HepG2 (cell line): Measurements from ENCODE around the gene SLC7A6OS. TPM values are rescaled to one million over a fixed set of nuclear protein-coding genes. Genes with fewer than 3 reads are reported as not detected.

Experiments used
- ATAC-seq: fragments of 200-7000 bp; cut with Tn5 transposase; 3 replicates; pipeline ENCODE4 v1.9.1; 2020; ENCODE audit warnings: mild to moderate bottlenecking, moderate library complexity
- BruUV-seq: library from RNA; stranded (reverse); fragments of 400-500 nt; replicated peaks from 2 replicates; lab custom pipeline; 2021; lab: Mats Ljungman, UMichigan
- CTCF ChIA-PET: fragments of 300-600 bp; formaldehyde crosslinking; extraction: SDS; loops from one replicate; lab custom pipeline; 2021; ENCODE audit warnings: low total read pairs, inconsistent platforms, low intra/inter-chr PET ratio; lab: Yijun Ruan, JAX
- POLR2A ChIA-PET: fragments of 350-600 bp; sonication (Branson Sonifier 250); formaldehyde crosslinking; loops from one replicate; lab custom pipeline; 2020; ENCODE audit warnings: antibody characterized with exemption, inconsistent platforms; lab: Yijun Ruan, JAX
- DNase-seq: peaks from one replicate; pipeline ENCODE4 v3.0.0-alpha.2; 2015; ENCODE audit warnings: low spot score
- FAIRE-seq: peaks from 3 replicates; lab custom pipeline; 2011; peaks lifted over from hg19 to GRCh38; lab: Jason Lieb, UNC
- H2AFZ ChIP-seq: one replicate; pipeline ENCODE4 v1.6.1; 2011; ENCODE audit warnings: low read length, inconsistent platforms
- H3K27ac ChIP-seq: fragments of 300-600 bp; 3 replicates; pipeline ENCODE4 v1.8.0; 2011; ENCODE audit warnings: mixed run types, mild to moderate bottlenecking, mixed read lengths, low read length, inconsistent platforms; ENCODE audit not compliant: insufficient read depth; ENCODE audit errors: extremely low read length
- H3K27me3 ChIP-seq, 2 experiments: fragments of 200-600 bp in 1 of 2; 2 replicates in 1 of 2; 3 replicates in 1 of 2; pipeline versions ENCODE4 v1.6.0 to v1.8.0; 2011; ENCODE audit warnings: low read length in 2 of 2, mild to moderate bottlenecking in 2 of 2, moderate library complexity in 2 of 2, inconsistent platforms in 1 of 2; ENCODE audit not compliant: insufficient read depth in 2 of 2, control insufficient read depth in 1 of 2
- H3K36me3 ChIP-seq, 2 experiments: fragments of 200-600 bp in 1 of 2; replicated peaks in 1 of 2; 2 replicates in 1 of 2; 3 replicates in 1 of 2; pipeline versions ENCODE4 v1.5.1 to v1.8.0; 2011; ENCODE audit warnings: low read length in 2 of 2, inconsistent platforms in 1 of 2; ENCODE audit not compliant: insufficient read depth in 2 of 2, control insufficient read depth in 1 of 2
- H3K4me1 ChIP-seq: 2 replicates; pipeline ENCODE4 v1.5.1; 2012; ENCODE audit warnings: low read length, inconsistent platforms; ENCODE audit not compliant: insufficient read depth
- H3K4me2 ChIP-seq: 2 replicates; pipeline ENCODE4 v1.6.0; 2011; ENCODE audit warnings: low read depth, low read length, inconsistent platforms
- H3K4me3 ChIP-seq, 3 experiments: fragments of 200-600 bp in 1 of 3; sonication (generic), shearing (Covaris generic) in 1 of 3; replicated peaks in 1 of 3; 2 replicates each; pipeline ENCODE4 v1.5.1; 2011 to 2016; ENCODE audit warnings: low read length in 3 of 3, inconsistent platforms in 2 of 3, low read depth in 2 of 3, mild to moderate bottlenecking in 2 of 3, control low read depth in 1 of 3, mixed read lengths in 1 of 3; ENCODE audit not compliant: insufficient read depth in 1 of 3
- H3K79me2 ChIP-seq: one replicate; pipeline ENCODE4 v1.6.1; 2011; ENCODE audit warnings: low read length, inconsistent platforms; ENCODE audit not compliant: insufficient read depth
- H3K9ac ChIP-seq: 2 replicates; pipeline ENCODE4 v1.6.0; 2011; ENCODE audit warnings: mild to moderate bottlenecking, low read depth, low read length, inconsistent platforms; ENCODE audit not compliant: insufficient read depth
- H3K9me3 ChIP-seq: 2 replicates; pipeline ENCODE4 v1.5.1; 2012; ENCODE audit warnings: mild to moderate bottlenecking, low read length
- H4K20me1 ChIP-seq: 2 replicates; pipeline ENCODE4 v1.6.0; 2011; ENCODE audit warnings: inconsistent platforms, mild to moderate bottlenecking, low read length, moderate library complexity; ENCODE audit not compliant: insufficient read depth
- ATAD3A ChIP-seq: sonication (generic); formaldehyde crosslinking; IDR thresholded peaks from 2 replicates; pipeline ENCODE4 v1.4.0; 2020; ENCODE audit warnings: missing genetic modification reagents
- HOXA9 ChIP-seq: sonication (generic); formaldehyde crosslinking; IDR thresholded peaks from 2 replicates; pipeline ENCODE4 v1.8.1; 2022; ENCODE audit warnings: missing genetic modification reagents, mild to moderate bottlenecking, moderate library complexity, borderline replicate concordance
- KDM5A ChIP-seq: fragments of 200-600 bp; sonication (generic); IDR thresholded peaks from 2 replicates; pipeline ENCODE4 v1.7.0; 2018; ENCODE audit warnings: antibody characterized with exemption, mild to moderate bottlenecking, low read length, borderline replicate concordance
- MXD3 ChIP-seq: IDR thresholded peaks from 2 replicates; pipeline ENCODE4 v1.6.1; 2016; ENCODE audit warnings: mild to moderate bottlenecking, missing biosample characterization, missing genetic modification reagents
- PRDM10 ChIP-seq: sonication (generic); formaldehyde crosslinking; IDR thresholded peaks from 2 replicates; pipeline ENCODE4 v1.4.0; 2020; ENCODE audit warnings: low read depth, missing genetic modification reagents
- SRSF9 ChIP-seq: fragments of 200-400 bp; formaldehyde crosslinking; IDR thresholded peaks from 2 replicates; pipeline ENCODE4 v1.6.1; 2018; ENCODE audit warnings: borderline replicate concordance, mild to moderate bottlenecking, low read depth, low read length; ENCODE audit not compliant: insufficient read depth, poor library complexity, severe bottlenecking
- THAP9 ChIP-seq: sonication (generic); formaldehyde crosslinking; IDR thresholded peaks from 2 replicates; pipeline ENCODE4; 2020; ENCODE audit warnings: missing genetic modification reagents, mild to moderate bottlenecking, borderline replicate concordance
- ZNF136 ChIP-seq: sonication (generic); formaldehyde crosslinking; IDR thresholded peaks from 2 replicates; pipeline ENCODE4 v1.8.1; 2022; ENCODE audit warnings: low read depth, mild to moderate bottlenecking, moderate library complexity, missing genetic modification reagents
- ZNF292 ChIP-seq: sonication (generic); formaldehyde crosslinking; IDR thresholded peaks from 2 replicates; pipeline ENCODE4 v1.8.1; 2022; ENCODE audit warnings: mild to moderate bottlenecking, low read depth, missing genetic modification reagents, borderline replicate concordance
- ZNF33B ChIP-seq: sonication (generic); formaldehyde crosslinking; IDR thresholded peaks from 2 replicates; pipeline ENCODE4 v1.5.1; 2020; ENCODE audit warnings: mild to moderate bottlenecking, missing genetic modification reagents
- ZNF670 ChIP-seq: sonication (generic); formaldehyde crosslinking; IDR thresholded peaks from 2 replicates; pipeline ENCODE4 v1.8.0; 2022; ENCODE audit warnings: mild to moderate bottlenecking, missing genetic modification reagents, borderline replicate concordance
- ZNF790 ChIP-seq: sonication (generic); formaldehyde crosslinking; IDR thresholded peaks from 2 replicates; pipeline ENCODE4 v1.8.0; 2022; ENCODE audit warnings: missing genetic modification reagents, mild to moderate bottlenecking, borderline replicate concordance
- ZNF850 ChIP-seq: sonication (generic); formaldehyde crosslinking; conservative IDR thresholded peaks from 2 replicates; pipeline ENCODE4 v1.9.0; 2021; ENCODE audit warnings: mild to moderate bottlenecking, missing genetic modification reagents
- WGBS: methylation state at CpG from one replicate; pipeline ENCODE4 v1.1.6; 2017; ENCODE audit warnings: low lambda C conversion rate; 5-methylcytosine and 5-hydroxymethylcytosine counted together
- in situ Hi-C: cut with HindIII; loops from 2 replicates; pipeline ENCODE4 v1.10.0; 2017; ENCODE audit warnings: low pct_unique_long_range_greater_than_20kb; ENCODE audit not compliant: extremely low pct_ligation_motif_present
- intact Hi-C: fragments of 100-400 bp; cut with micrococcal nuclease; formaldehyde crosslinking; loops from one replicate; pipeline ENCODE4 v1.10.0; 2022; ENCODE audit not compliant: unreplicated experiment
- polyA plus RNA-seq, 8 experiments: library from polyadenylated mRNA; depleted of rRNA in 3 of 8; stranded (reverse) in 7 of 8; unstranded in 1 of 8; fragments of >200 nt; fragmentation: Illumina TruSeq in 4 of 8; extraction: Trizol in 4 of 8; gene quantifications; 2 replicates each; pipeline versions ENCODE4 v1.2.1 to v1.2.3, GENCODE V29; 2011 to 2016; ENCODE audit warnings: low read depth in 4 of 8, missing spikeins in 1 of 8, mixed read lengths in 1 of 8; ENCODE audit not compliant: insufficient read depth in 1 of 8
- total RNA-seq, 5 experiments: library from RNA; depleted of rRNA; stranded (reverse); fragments of >200 nt; fragmentation: Illumina TruSeq; extraction: Trizol; gene quantifications; 2 replicates each; pipeline ENCODE4 v1.2.3, GENCODE V29; 2016; ENCODE audit warnings: low read depth in 1 of 5

The SLC7A6OS gene
- total and polyA plus RNA-seq, 2 of the 13 experiments (the other 11 are each of a cell fraction or from before 2014, with no cell fraction given), result 11.2 to 21.5 TPM

- intact Hi-C loops (no loop called here), in situ Hi-C loops (no loop called here)
- Histone ChIP-seq H3K9ac (peak overlapping the region; percentile 73), H3K4me3 (peak overlapping the region in 1 of 3 experiments; percentile 47; a peak in 2 of 6 replicates), H3K4me2 (peak overlapping the region; percentile 67), H3K27ac (peak overlapping the region; percentile 87), H3K79me2 (no peaks in the 10 kb centered on the region), H4K20me1 (no peaks in the 10 kb centered on the region), H3K36me3 (peaks cover 3 to 22% of the 10 kb centered on the region in 2 experiments; a peak in 4 of 5 replicates), H2AFZ (peak overlapping the region; percentile 73), H3K9me3 (no peaks in the 10 kb centered on the region), H3K27me3 (no peaks in the 10 kb centered on the region), H3K4me1 (peaks cover 43% of the 10 kb centered on the region)
- no peak for DNase-seq
- FAIRE-seq, result no peak
- WGBS, result 76% methylated on average over 6 of the region's 6 CpGs
- POLR2A ChIA-PET, result interaction anchor here (0.8 to 3.3 kb wide), 19 partner anchors 11 to 177 kb away, joined by 3 to 92 read pairs (median 5); partner anchors contain the start of genes ESRP2, PLA2G15, PRMT7 and SLC7A6OS
- ATAC-seq, result peak; percentile 8
- CTCF ChIA-PET, result interaction anchor here (2.0 kb wide), 1 partner anchor 71 kb away, joined by 8 read pairs; no protein-coding TSS in a partner anchor
- no TSS peak for BruUV-seq
- TF ChIP-seq PRDM10 (CRISPR knock-in tag) (peak; percentile 6; the same call in 1 of the 2 replicates), ZNF292 (CRISPR knock-in tag) (no peak), HOXA9 (CRISPR knock-in tag) (no peak), THAP9 (no peak; the same call in 1 of the 2 replicates), ZNF850 (no peak), ZNF136 (CRISPR knock-in tag) (no peak), ZNF33B (CRISPR knock-in tag) (0 out of 2 replicates have a peak, but pooled peaks have one; percentile 15), MXD3 (CRISPR knock-in tag) (0 out of 2 replicates have a peak, but pooled peaks have one; percentile 8), ZNF670 (no peak), ATAD3A (0 out of 2 replicates have a peak, but pooled peaks have one; percentile 8), SRSF9 (no peak), KDM5A (no peak), ZNF790 (no peak)
Observed at GRCh38 chr16:68257251-68257905, 53.4 kb downstream of the SLC7A6OS start.
